Mammary microvascular endothelial cell (primary cell): ENCODE measurements around the gene ATP7B. TPM values are rescaled to one million over a fixed set of nuclear protein-coding genes. Genes with fewer than 3 reads are reported as not detected.

Source experiments
- total RNA-seq: library from RNA; depleted of rRNA; stranded (reverse); fragments of >200 nt; gene quantifications from 2 replicates; pipeline ENCODE4 v1.2.3, GENCODE V29; 2015

The ATP7B gene
- 2.5 and 4.2 TPM in 2 replicates for total RNA-seq

GRCh38 chr13:52010890-52011631 is at the start of gene ATP7B:
ATP7B (minus strand) TSS chr13:52011450; CDS start chr13:52011337, 113 bp downstream.

GRCh38 chr13:52024481-52024880 is 13.2 kb upstream of the ATP7B start, which contains the start of gene UTP14C:
UTP14C (plus strand) TSS chr13:52024691; CDS start chr13:52028805, 4,114 bp downstream.

GRCh38 chr13:52011632-52012511 is 622 bp upstream of the ATP7B start, which contains the start of gene ALG11:
ALG11 (plus strand) TSS chr13:52012398; CDS start chr13:52012419, 21 bp downstream.

Other genes with a start within 250 kb of the ATP7B start
- 3.8 and 10.3 TPM in 2 replicates for gene DHRS12, start 207.3 kb downstream of the ATP7B start, total RNA-seq
- not detected in 2 replicates for gene TMEM272, start 166.3 kb downstream of the ATP7B start, total RNA-seq
- gene CCDC70, start 149.5 kb downstream of the ATP7B start, total RNA-seq: 0.47 and 0.54 TPM in 2 replicates
- gene ALG11, start 948 bp upstream of the ATP7B start, total RNA-seq: 10.9 and 20.4 TPM in 2 replicates
- gene UTP14C, start 13.2 kb upstream of the ATP7B start, total RNA-seq: 6.4 and 7.0 TPM in 2 replicates
- gene NEK5, start 117.6 kb upstream of the ATP7B start, total RNA-seq: 0.15 and 0.27 TPM in 2 replicates
- gene NEK3, start 148.1 kb upstream of the ATP7B start, total RNA-seq: 7.9 and 10.7 TPM in 2 replicates